ENCODE data around the gene EHBP1.
"Not testable (repeated sequence)": the region's sequence is repeated elsewhere in the genome, so short reads cannot be mapped to it uniquely, and the experiment has no call there.

The EHBP1 gene

DNA sequence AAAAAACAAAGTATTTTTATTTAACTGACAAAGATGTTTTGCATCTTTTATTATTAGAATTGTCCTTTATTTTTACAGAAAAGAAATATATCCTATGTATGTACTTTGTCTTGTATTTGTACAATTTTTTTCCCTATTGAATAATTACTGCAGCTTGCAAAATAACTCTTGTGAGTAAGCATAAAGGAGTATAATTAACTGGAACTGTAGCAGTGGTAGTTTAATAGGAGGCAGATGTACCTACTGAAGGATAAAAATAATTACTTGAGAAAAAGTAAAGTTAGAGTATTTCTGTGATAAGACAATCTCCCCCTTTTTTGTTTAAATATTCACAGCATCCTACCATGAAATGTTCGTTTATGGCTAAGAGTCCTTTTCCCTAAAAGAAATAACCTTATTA, 34.7 kb downstream of the EHBP1 start:
- no peak overlapping the region for H3K27ac ChIP-seq (ENCODE audit: low read length)
- no peak overlapping the region for H3K4me3 ChIP-seq (ENCODE audit: low read length)
- H3K36me3 ChIP-seq (ENCODE audit: insufficient read depth, low read depth, low read length): no peaks in the 10 kb centered on the region
- H3K27me3 ChIP-seq (ENCODE audit: insufficient read depth, low read length): no peaks in the 10 kb centered on the region
- H3K9me3 ChIP-seq (ENCODE audit: insufficient read depth, low read depth, low read length): no peaks in the 10 kb centered on the region
- H3K4me1 ChIP-seq (ENCODE audit: insufficient read depth, low read length): peaks cover 40% of the 10 kb centered on the region
- no peak overlapping the region for H3K9ac ChIP-seq (ENCODE audit: low read depth, low read length)

DNA sequence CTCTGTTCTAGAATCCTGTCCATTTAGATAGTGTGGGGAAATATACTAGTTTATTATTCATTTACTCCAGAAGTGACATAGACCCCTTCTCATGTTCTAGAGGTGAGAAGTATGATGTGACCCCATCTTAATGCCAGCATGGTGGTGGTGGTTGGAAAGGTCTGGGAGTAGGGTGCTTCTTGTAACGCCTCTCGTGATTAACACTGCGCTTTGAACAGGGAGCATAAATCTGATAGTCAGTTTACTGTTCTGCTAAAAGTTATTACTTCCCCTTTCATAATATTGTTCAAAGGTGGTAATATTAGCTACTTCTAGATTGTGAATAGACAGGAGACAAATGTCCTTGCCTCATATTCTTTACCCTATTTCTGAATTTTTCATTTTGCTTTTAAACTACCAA, 35.6 kb downstream of the EHBP1 start:
- Histone ChIP-seq H3K27me3 (ENCODE audit: insufficient read depth, low read length) (no peaks in the 10 kb centered on the region), H3K4me1 (ENCODE audit: insufficient read depth, low read length) (peaks cover 45% of the 10 kb centered on the region), H3K9me3 (ENCODE audit: insufficient read depth, low read depth, low read length) (no peaks in the 10 kb centered on the region), H3K9ac (ENCODE audit: low read depth, low read length) (no peak overlapping the region), H3K36me3 (ENCODE audit: insufficient read depth, low read depth, low read length) (no peaks in the 10 kb centered on the region), H3K4me3 (ENCODE audit: low read length) (no peak overlapping the region), H3K27ac (ENCODE audit: low read length) (no peak overlapping the region)

DNA sequence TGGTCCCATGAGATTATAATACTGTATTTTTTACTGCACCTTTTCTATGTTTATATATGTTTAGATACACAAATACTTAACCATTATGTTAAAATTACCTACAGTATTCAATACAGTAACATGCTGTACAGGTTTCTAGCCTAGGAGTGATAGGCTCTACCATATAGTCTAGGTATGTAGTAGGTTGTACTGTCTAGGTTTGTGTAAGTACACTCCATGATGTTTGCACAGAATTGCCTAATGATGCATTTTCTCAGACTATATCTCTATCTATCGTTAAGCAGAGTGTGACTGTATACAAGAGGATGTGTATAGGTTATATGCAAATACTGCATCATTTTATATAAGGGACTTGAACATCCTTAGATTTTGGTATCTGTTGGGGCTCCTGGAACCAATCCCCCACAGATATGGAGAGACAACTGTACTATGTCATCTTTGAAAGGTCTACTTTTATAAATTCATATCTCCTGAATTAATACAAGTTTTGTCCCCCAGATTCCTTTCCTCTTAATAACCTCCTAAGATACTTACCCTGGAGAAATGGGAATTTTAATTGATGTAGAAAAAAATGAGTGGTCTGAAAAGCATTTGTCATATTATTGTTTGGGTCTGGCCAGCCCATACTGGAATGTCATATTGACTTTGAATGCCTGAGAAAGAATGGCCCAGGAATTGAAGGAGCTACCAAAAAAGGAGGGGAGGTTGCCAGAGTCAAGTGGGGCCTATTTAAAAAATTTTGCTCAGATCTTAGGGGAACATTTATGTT, 36.6 kb downstream of the EHBP1 start:
- peaks cover 38% of the 10 kb centered on the region for H3K4me1 ChIP-seq (ENCODE audit: insufficient read depth, low read length)
- no peak overlapping the region for H3K27ac ChIP-seq (ENCODE audit: low read length)

DNA sequence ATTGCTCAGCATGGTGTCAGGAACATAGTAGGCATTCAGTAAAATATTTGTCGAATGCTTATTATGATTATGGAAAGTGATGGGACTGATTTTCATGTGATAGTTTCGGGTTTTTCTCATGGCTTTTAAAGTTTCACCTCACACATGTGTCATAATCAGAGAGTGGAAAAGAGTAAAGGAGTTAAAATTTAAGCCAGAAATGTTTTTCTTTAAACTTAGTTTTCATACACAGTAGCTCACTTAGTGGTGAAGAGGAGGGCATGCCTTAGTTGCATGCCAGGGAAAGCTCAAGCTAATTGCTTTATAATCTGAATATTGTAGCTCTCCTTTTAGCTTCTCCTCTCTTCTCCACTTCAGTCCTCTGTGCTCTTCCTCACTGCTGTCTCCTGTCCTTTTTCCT, 38.0 kb downstream of the EHBP1 start:
- no peaks in the 10 kb centered on the region for H3K27me3 ChIP-seq (ENCODE audit: insufficient read depth, low read length)
- no peak overlapping the region for H3K4me3 ChIP-seq (ENCODE audit: low read length)
- H3K4me1 ChIP-seq (ENCODE audit: insufficient read depth, low read length): peaks cover 31% of the 10 kb centered on the region
- no peaks in the 10 kb centered on the region for H3K9me3 ChIP-seq (ENCODE audit: insufficient read depth, low read depth, low read length)
- no peaks in the 10 kb centered on the region for H3K36me3 ChIP-seq (ENCODE audit: insufficient read depth, low read depth, low read length)
- no peak overlapping the region for H3K27ac ChIP-seq (ENCODE audit: low read length)
- H3K9ac ChIP-seq (ENCODE audit: low read depth, low read length): no peak overlapping the region

More for the DNA sequence above, 36.6 kb downstream of the EHBP1 start:
- no peaks in the 10 kb centered on the region for H3K27me3 ChIP-seq (ENCODE audit: insufficient read depth, low read length)
- no peaks in the 10 kb centered on the region for H3K36me3 ChIP-seq (ENCODE audit: insufficient read depth, low read depth, low read length)
- H3K9ac ChIP-seq (ENCODE audit: low read depth, low read length): no peak overlapping the region
- no peaks in the 10 kb centered on the region for H3K9me3 ChIP-seq (ENCODE audit: insufficient read depth, low read depth, low read length)
- no peak overlapping the region for H3K4me3 ChIP-seq (ENCODE audit: low read length)

DNA sequence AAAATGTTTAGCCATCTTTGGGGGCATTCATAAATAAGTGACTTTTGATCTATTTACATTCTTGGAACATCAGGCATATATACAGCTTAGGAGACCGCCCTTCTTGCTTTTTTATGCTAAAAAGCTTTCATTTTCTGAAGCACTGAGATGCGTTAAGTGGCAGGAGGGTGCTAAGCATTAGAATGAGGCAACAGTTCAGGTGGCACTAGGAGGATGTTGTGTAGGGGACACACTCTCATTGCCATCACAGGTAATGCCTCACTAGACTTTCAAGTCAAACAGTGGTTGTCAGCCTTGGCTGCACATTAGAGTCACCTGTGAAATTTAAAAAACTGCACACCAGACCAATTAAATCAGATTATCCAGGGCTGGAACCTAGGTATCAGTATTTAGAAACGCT, 39.1 kb downstream of the EHBP1 start:
- Histone ChIP-seq H3K27ac (ENCODE audit: low read length) (no peak overlapping the region), H3K9me3 (ENCODE audit: insufficient read depth, low read depth, low read length) (no peaks in the 10 kb centered on the region), H3K9ac (ENCODE audit: low read depth, low read length) (no peak overlapping the region), H3K36me3 (ENCODE audit: insufficient read depth, low read depth, low read length) (no peaks in the 10 kb centered on the region), H3K27me3 (ENCODE audit: insufficient read depth, low read length) (no peaks in the 10 kb centered on the region), H3K4me3 (ENCODE audit: low read length) (no peak overlapping the region), H3K4me1 (ENCODE audit: insufficient read depth, low read length) (peaks cover 31% of the 10 kb centered on the region)

DNA sequence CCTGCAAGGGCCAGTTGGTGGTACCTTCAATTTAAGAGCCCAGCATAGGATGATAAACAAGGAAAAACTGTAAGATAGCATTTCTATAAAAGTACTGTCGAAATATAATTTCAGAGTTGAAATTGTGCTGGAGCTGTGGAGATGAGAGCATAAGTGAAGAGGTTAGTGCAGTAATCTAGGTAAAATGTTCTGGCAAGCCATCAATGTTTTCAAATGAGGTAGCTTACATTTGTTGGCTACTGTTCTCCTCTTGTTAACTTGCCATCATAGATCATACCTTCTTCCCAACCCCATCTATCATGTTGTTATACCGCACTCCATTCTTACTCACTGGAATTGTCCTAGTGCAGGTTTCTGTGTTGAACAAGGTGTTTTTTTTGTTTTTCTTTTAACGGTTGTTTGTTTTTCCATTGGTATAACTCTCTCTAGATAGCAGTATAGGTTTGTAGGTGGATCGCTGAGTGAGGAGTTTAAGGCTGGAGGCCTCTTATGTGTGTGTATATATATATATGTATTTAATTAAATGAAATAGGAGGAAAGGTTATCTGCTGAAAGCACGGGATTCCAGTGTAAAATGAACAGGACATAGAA, 40.5 kb downstream of the EHBP1 start:
- H3K27me3 ChIP-seq (ENCODE audit: insufficient read depth, low read length): no peaks in the 10 kb centered on the region
- H3K9ac ChIP-seq (ENCODE audit: low read depth, low read length): no peak overlapping the region
- no peak overlapping the region for H3K4me3 ChIP-seq (ENCODE audit: low read length)
- H3K36me3 ChIP-seq (ENCODE audit: insufficient read depth, low read depth, low read length): no peaks in the 10 kb centered on the region
- H3K4me1 ChIP-seq (ENCODE audit: insufficient read depth, low read length): peaks cover 31% of the 10 kb centered on the region
- H3K9me3 ChIP-seq (ENCODE audit: insufficient read depth, low read depth, low read length): no peaks in the 10 kb centered on the region
- no peak overlapping the region for H3K27ac ChIP-seq (ENCODE audit: low read length)

DNA sequence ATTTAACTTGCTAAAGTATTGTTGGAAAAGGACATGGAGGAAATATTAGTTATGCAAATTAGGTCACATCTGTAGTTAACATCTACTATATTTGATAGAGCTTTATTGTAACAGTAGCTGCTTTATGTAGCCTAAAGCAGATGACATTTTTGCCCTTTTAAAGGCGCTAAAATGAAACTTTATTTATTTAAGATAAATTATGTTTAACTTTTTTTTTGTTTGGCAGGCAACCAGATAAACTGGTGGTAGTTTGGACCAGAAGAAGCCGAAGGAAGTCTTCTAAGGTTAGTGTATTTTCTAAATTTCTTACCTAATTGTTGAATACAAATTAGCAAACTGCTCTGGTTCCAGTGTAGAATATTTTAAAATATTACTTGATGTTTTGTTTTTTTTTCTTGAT, 41.7 kb downstream of the EHBP1 start:
- no peaks in the 10 kb centered on the region for H3K27me3 ChIP-seq (ENCODE audit: insufficient read depth, low read length)
- no peaks in the 10 kb centered on the region for H3K36me3 ChIP-seq (ENCODE audit: insufficient read depth, low read depth, low read length)
- H3K9me3 ChIP-seq (ENCODE audit: insufficient read depth, low read depth, low read length): no peaks in the 10 kb centered on the region
- H3K4me3 ChIP-seq (ENCODE audit: low read length): no peak overlapping the region
- peaks cover 29% of the 10 kb centered on the region for H3K4me1 ChIP-seq (ENCODE audit: insufficient read depth, low read length)
- no peak overlapping the region for H3K27ac ChIP-seq (ENCODE audit: low read length)
- no peak overlapping the region for H3K9ac ChIP-seq (ENCODE audit: low read depth, low read length)

DNA sequence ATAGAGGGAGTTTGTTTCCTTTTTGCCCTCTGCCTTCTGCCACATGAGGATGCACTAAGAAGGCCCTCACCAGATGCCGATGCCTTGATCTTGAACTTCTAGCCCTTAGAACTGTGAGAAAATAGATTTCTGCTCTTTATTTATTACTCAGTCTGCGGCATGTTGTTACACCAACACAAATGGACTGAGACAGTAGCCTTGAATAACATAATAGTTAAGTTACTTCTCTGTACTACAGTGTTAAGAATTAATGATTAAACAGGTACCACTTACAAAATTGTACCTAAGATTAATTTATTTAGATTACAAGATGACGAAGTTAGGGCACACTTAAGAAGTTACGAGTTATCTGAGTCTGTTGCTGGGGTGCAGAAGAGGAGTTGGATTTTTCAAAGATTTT, 42.4 kb downstream of the EHBP1 start:
- H3K4me3 ChIP-seq (ENCODE audit: low read length): no peak overlapping the region
- peaks cover 29% of the 10 kb centered on the region for H3K4me1 ChIP-seq (ENCODE audit: insufficient read depth, low read length)
- H3K9me3 ChIP-seq (ENCODE audit: insufficient read depth, low read depth, low read length): no peaks in the 10 kb centered on the region
- no peaks in the 10 kb centered on the region for H3K27me3 ChIP-seq (ENCODE audit: insufficient read depth, low read length)
- no peak overlapping the region for H3K27ac ChIP-seq (ENCODE audit: low read length)
- H3K36me3 ChIP-seq (ENCODE audit: insufficient read depth, low read depth, low read length): no peaks in the 10 kb centered on the region
- no peak overlapping the region for H3K9ac ChIP-seq (ENCODE audit: low read depth, low read length)

DNA sequence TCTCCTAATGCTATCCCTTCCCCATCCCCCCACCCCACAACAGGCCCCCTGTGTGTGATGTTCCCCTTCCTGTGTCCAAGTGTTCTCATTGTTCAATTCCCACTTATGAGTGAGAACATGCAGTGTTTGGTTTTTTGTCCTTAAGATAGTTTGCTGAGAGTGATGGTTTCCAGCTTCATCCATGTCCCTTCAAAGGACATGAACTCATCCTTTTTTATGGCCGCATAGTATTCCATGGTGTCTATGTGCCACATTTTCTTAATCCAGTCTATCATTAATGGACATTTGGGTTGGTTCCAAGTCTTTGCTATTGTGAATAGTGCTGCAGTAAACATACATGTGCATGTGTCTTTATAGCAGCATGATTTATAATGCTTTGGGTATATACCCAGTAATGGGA, 43.6 kb downstream of the EHBP1 start:
- not testable (repeated sequence) for H3K9ac ChIP-seq (ENCODE audit: low read depth, low read length); H3K36me3 ChIP-seq (ENCODE audit: insufficient read depth, low read depth, low read length); H3K27ac ChIP-seq (ENCODE audit: low read length); H3K9me3 ChIP-seq (ENCODE audit: insufficient read depth, low read depth, low read length); H3K4me3 ChIP-seq (ENCODE audit: low read length); H3K27me3 ChIP-seq (ENCODE audit: insufficient read depth, low read length)
- peaks cover 18% of the 10 kb centered on the region for H3K4me1 ChIP-seq (ENCODE audit: insufficient read depth, low read length)

DNA sequence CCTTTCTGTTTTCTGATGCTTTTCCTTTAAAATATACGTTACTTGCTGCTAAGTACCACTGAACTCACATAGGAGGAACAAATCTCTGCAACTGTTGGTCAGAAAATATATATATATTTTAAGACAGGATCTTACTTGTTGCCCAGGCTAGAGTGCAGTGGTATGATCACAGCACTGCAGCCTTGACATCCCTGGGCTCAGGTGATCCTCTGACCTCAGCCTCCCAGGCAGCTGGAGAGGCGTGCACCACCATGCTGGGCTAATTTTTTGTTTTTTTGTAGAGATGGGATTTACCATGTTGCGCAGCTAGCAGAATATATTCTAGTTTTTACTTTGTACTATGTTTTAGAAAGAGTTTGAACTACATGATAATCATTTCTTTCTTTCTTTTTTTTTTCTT, 51.5 kb downstream of the EHBP1 start:
- H3K9me3 ChIP-seq (ENCODE audit: insufficient read depth, low read depth, low read length): peaks cover 20% of the 10 kb centered on the region; the same call in 1 of the 2 replicates
- peaks cover 4% of the 10 kb centered on the region; the same call in 1 of the 2 replicates for H3K36me3 ChIP-seq (ENCODE audit: insufficient read depth, low read depth, low read length)
- no peaks in the 10 kb centered on the region for H3K27me3 ChIP-seq (ENCODE audit: insufficient read depth, low read length)
- no peak overlapping the region for H3K9ac ChIP-seq (ENCODE audit: low read depth, low read length)
- no peak overlapping the region for H3K27ac ChIP-seq (ENCODE audit: low read length)
- H3K4me3 ChIP-seq (ENCODE audit: low read length): no peak overlapping the region
- H3K4me1 ChIP-seq (ENCODE audit: insufficient read depth, low read length): no peaks in the 10 kb centered on the region

DNA sequence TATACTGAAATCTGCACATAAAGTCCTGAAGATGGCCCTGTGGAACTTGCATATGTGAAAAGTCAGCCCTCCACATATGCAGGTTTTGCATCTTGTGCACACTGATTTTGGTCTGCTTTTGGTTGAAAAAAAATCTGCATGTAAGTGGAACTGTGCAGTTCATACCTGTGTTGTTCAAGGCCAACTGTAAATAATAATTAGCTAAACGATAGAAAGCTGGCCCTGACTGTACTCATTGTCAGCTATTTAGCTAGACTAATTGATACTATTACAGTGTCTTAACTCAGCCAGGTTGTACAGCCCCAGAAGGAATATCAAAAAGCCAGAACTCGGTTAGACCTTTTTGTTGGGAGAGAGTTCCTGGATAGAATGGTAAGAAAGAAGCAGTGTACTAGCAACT, 54.5 kb downstream of the EHBP1 start:
- Histone ChIP-seq H3K9ac (ENCODE audit: low read depth, low read length) (no peak overlapping the region), H3K27me3 (ENCODE audit: insufficient read depth, low read length) (no peaks in the 10 kb centered on the region), H3K4me3 (ENCODE audit: low read length) (no peak overlapping the region), H3K36me3 (ENCODE audit: insufficient read depth, low read depth, low read length) (peaks cover 1% of the 10 kb centered on the region; the same call in 1 of the 2 replicates), H3K4me1 (ENCODE audit: insufficient read depth, low read length) (no peaks in the 10 kb centered on the region), H3K9me3 (ENCODE audit: insufficient read depth, low read depth, low read length) (peaks cover 5% of the 10 kb centered on the region; the same call in 1 of the 2 replicates), H3K27ac (ENCODE audit: low read length) (no peak overlapping the region)

DNA sequence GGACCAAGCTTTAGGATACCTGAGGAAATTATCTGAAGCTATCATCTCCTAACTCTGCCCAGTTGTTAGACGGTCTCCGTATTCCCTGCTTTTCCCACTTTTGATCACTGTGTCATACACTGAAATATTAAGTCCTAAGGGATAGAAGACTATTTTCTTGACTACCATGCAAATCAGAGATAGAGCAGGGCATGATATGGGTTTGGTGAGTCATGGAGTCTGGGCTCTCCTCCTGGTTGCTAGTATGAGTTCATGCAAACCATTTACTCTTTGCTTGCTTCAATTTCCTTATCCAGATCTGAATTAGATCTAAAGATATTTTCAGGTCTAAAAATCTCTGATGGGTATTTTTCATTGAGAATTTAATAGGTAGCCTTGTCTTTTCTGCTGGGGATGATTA, 55.0 kb downstream of the EHBP1 start:
- no peak overlapping the region for H3K9ac ChIP-seq (ENCODE audit: low read depth, low read length)
- H3K27ac ChIP-seq (ENCODE audit: low read length): no peak overlapping the region
- no peaks in the 10 kb centered on the region; the same call in 1 of the 2 replicates for H3K9me3 ChIP-seq (ENCODE audit: insufficient read depth, low read depth, low read length)
- H3K4me3 ChIP-seq (ENCODE audit: low read length): no peak overlapping the region
- no peaks in the 10 kb centered on the region for H3K4me1 ChIP-seq (ENCODE audit: insufficient read depth, low read length)
- H3K27me3 ChIP-seq (ENCODE audit: insufficient read depth, low read length): no peaks in the 10 kb centered on the region
- no peaks in the 10 kb centered on the region for H3K36me3 ChIP-seq (ENCODE audit: insufficient read depth, low read depth, low read length)

All from iPS-20b (cell line).